Caco-2 (cell line): ENCODE data around the gene SORBS1. TPM values are rescaled to one million over a fixed set of nuclear protein-coding genes. Genes with fewer than 3 reads are reported as not detected.

Experiments used
- BruUV-seq: library from RNA; stranded (reverse); fragments of 400-500 nt; replicated peaks from 2 replicates; lab custom pipeline; 2021; lab: Mats Ljungman, UMichigan
- CTCF ChIA-PET: fragments of 300-600 bp; sonication (Branson Sonifier 250); formaldehyde crosslinking; loops from one replicate; lab custom pipeline; 2022; ENCODE audit warnings: antibody characterized with exemption; lab: Charles Lee
- POLR2A ChIA-PET: fragments of 300-600 bp; sonication (Branson Sonifier 250); formaldehyde crosslinking; loops from one replicate; lab custom pipeline; 2022; ENCODE audit warnings: antibody characterized with exemption; lab: Charles Lee
- DNase-seq, 2 experiments: peaks; one replicate each; pipeline versions ENCODE4 v3.0.0 to v3.0.0-alpha.2; 2020 to 2022
- H3K27me3 ChIP-seq: replicated peaks from 2 replicates; pipeline ENCODE4 v1.6.0; 2011; ENCODE audit warnings: low read length; ENCODE audit not compliant: control insufficient read depth, insufficient read depth
- H3K36me3 ChIP-seq: 2 replicates; pipeline ENCODE4 v1.5.1; 2011; ENCODE audit warnings: low read length; ENCODE audit not compliant: control insufficient read depth, insufficient read depth
- H3K4me1 ChIP-seq: fragments of 250-450 bp; sonication (Bioruptor Pico); 2 replicates; pipeline ENCODE4 v1.5.1; 2020; ENCODE audit warnings: mild to moderate bottlenecking
- H3K4me3 ChIP-seq: 2 replicates; pipeline ENCODE4 v1.5.1; 2011; ENCODE audit warnings: low read depth, mild to moderate bottlenecking, control low read depth, low read length
- H3K9me3 ChIP-seq: fragments of 250-450 bp; sonication (Bioruptor Pico); 2 replicates; pipeline ENCODE4 v1.5.1; 2020; ENCODE audit warnings: mild to moderate bottlenecking, moderate library complexity
- H3K27ac Mint-ChIP-seq: one replicate; pipeline ENCODE4 v1.8.0; 2022; ENCODE audit warnings: mixed read lengths; ENCODE audit not compliant: unreplicated experiment
- H3K27me3 Mint-ChIP-seq: one replicate; pipeline ENCODE4 v1.8.0; 2022; ENCODE audit warnings: mixed read lengths; ENCODE audit not compliant: insufficient read depth, unreplicated experiment
- H3K36me3 Mint-ChIP-seq: one replicate; pipeline ENCODE4 v1.8.0; 2022; ENCODE audit warnings: mild to moderate bottlenecking, mixed read lengths; ENCODE audit not compliant: insufficient read depth, unreplicated experiment
- H3K4me1 Mint-ChIP-seq: one replicate; pipeline ENCODE4 v1.8.0; 2022; ENCODE audit warnings: low read depth, mixed read lengths; ENCODE audit not compliant: unreplicated experiment
- H3K4me3 Mint-ChIP-seq: one replicate; pipeline ENCODE4 v1.8.0; 2022; ENCODE audit warnings: mild to moderate bottlenecking, moderate library complexity, mixed read lengths; ENCODE audit not compliant: unreplicated experiment
- H3K9me3 Mint-ChIP-seq: one replicate; pipeline ENCODE4 v1.8.0; 2022; ENCODE audit warnings: mixed read lengths; ENCODE audit not compliant: unreplicated experiment
- CTCF ChIP-seq, 2 experiments: fragments of 200-600 bp in 1 of 2; IDR thresholded peaks; 1 replicate in 1 of 2; 2 replicates in 1 of 2; pipeline versions ENCODE4 v1.5.1 to v1.8.0; 2011 to 2022; ENCODE audit warnings: antibody characterized with exemption in 1 of 2, control low read depth in 1 of 2, inconsistent platforms in 1 of 2, low read depth in 1 of 2, low read length in 1 of 2, mild to moderate bottlenecking in 1 of 2, moderate library complexity in 1 of 2; ENCODE audit not compliant: insufficient read depth in 1 of 2, severe bottlenecking in 1 of 2, unreplicated experiment in 1 of 2
- intact Hi-C: fragments of 100-400 bp; cut with micrococcal nuclease; formaldehyde crosslinking; loops from one replicate; pipeline ENCODE4 v1.10.0; 2022; ENCODE audit not compliant: unreplicated experiment
- total RNA-seq: library from RNA; stranded (reverse); gene quantifications from 2 replicates; pipeline ENCODE4 v1.2.3, GENCODE V29; 2022

The SORBS1 gene
- total RNA-seq, 1 experiment from 2014 or later: 39.3 TPM

- ChIA-PET CTCF (interaction anchor here (0.5 to 1.3 kb wide), 5 partner anchors 9 to 890 kb away, joined by 3 to 4 read pairs (median 3); no protein-coding TSS in a partner anchor), POLR2A (interaction anchor here (2.1 kb wide), 1 partner anchor 15 kb away, joined by 12 read pairs; no protein-coding TSS in a partner anchor)
- Histone ChIP-seq H3K27me3 (no peaks in the 10 kb centered on the region), H3K36me3 (peaks cover 3% of the 10 kb centered on the region), H3K4me3 (no peak overlapping the region), H3K9me3 (no peaks in the 10 kb centered on the region), H3K4me1 (peaks cover 67% of the 10 kb centered on the region)
- TF ChIP-seq CTCF (IDR thresholded peaks at IDR 0.05; ENCODE audit: insufficient read depth in 1 of 2, low read depth in 1 of 2, low read length in 1 of 2, severe bottlenecking in 1 of 2, unreplicated experiment in 1 of 2): no peak
- H3K4me1 Mint-ChIP-seq: peaks cover 59% of the 10 kb centered on the region
- no peaks in the 10 kb centered on the region for H3K9me3 Mint-ChIP-seq
- peak overlapping the region; percentile 54 for H3K4me3 Mint-ChIP-seq
- peaks cover 79% of the 10 kb centered on the region for H3K36me3 Mint-ChIP-seq
- no TSS peak for BruUV-seq
- H3K27me3 Mint-ChIP-seq: no peaks in the 10 kb centered on the region
- H3K27ac Mint-ChIP-seq: peak overlapping the region; percentile 91
- DNase-seq: peak; percentile 78 to 84
- intact Hi-C loops: loop anchor here (1.0 kb wide), 2 partner anchors 13 to 16 kb away; no protein-coding TSS in a partner anchor
These were observed 287.5 kb downstream of the SORBS1 start for GRCh38 chr10:95273393-95274312.

- ChIA-PET CTCF (no interaction called here), POLR2A (no interaction called here)
- Histone ChIP-seq H3K4me3 (no peak overlapping the region), H3K36me3 (peaks cover 7% of the 10 kb centered on the region), H3K9me3 (no peaks in the 10 kb centered on the region), H3K27me3 (no peaks in the 10 kb centered on the region), H3K4me1 (peaks cover 65% of the 10 kb centered on the region)
- H3K36me3 Mint-ChIP-seq: peaks cover 87% of the 10 kb centered on the region
- no peaks in the 10 kb centered on the region for H3K9me3 Mint-ChIP-seq
- H3K4me1 Mint-ChIP-seq: peaks cover 54% of the 10 kb centered on the region
- H3K27ac Mint-ChIP-seq: peak overlapping the region; percentile 90
- no peak overlapping the region for H3K4me3 Mint-ChIP-seq
- no peak for TF ChIP-seq CTCF (IDR thresholded peaks at IDR 0.05; ENCODE audit: insufficient read depth in 1 of 2, low read depth in 1 of 2, low read length in 1 of 2, severe bottlenecking in 1 of 2, unreplicated experiment in 1 of 2)
- BruUV-seq: no TSS peak
- H3K27me3 Mint-ChIP-seq: no peaks in the 10 kb centered on the region
- intact Hi-C loops: no loop called here
- DNase-seq: no peak
These were observed 292.7 kb downstream of the SORBS1 start for GRCh38 chr10:95268438-95268837.

GRCh38 chr10:95267251-95267650 is 293.9 kb downstream of the SORBS1 start:
- H3K9me3 Mint-ChIP-seq: no peaks in the 10 kb centered on the region
- H3K9me3 ChIP-seq: no peaks in the 10 kb centered on the region
- H3K27me3 Mint-ChIP-seq: no peaks in the 10 kb centered on the region
- BruUV-seq: TSS peak; percentile 23
- TF ChIP-seq CTCF (IDR thresholded peaks at IDR 0.05; ENCODE audit: insufficient read depth in 1 of 2, low read depth in 1 of 2, low read length in 1 of 2, severe bottlenecking in 1 of 2, unreplicated experiment in 1 of 2): no peak
- POLR2A ChIA-PET: interaction anchor here (1.0 kb wide), 1 partner anchor 20 kb away, joined by 3 read pairs; no protein-coding TSS in a partner anchor
- no peak overlapping the region for H3K4me3 ChIP-seq
- DNase-seq: no peak
- H3K36me3 ChIP-seq: peaks cover 7% of the 10 kb centered on the region
- H3K36me3 Mint-ChIP-seq: peaks cover 89% of the 10 kb centered on the region
- peaks cover 67% of the 10 kb centered on the region for H3K4me1 ChIP-seq
- H3K27me3 ChIP-seq: no peaks in the 10 kb centered on the region
- H3K4me3 Mint-ChIP-seq: peak overlapping the region; percentile 63
- CTCF ChIA-PET: no interaction called here
- H3K27ac Mint-ChIP-seq: peak overlapping the region; percentile 98
- intact Hi-C loops: no loop called here
- peaks cover 58% of the 10 kb centered on the region for H3K4me1 Mint-ChIP-seq
